BLaER1 treated with 17β-estradiol and CSF1 and Interleukin-3, amounts not matched to agents 10 nM and 100 nM (cell line): ENCODE results near the gene YY1AP1.

ENCODE experiments used
- H3K27ac ChIP-seq, 11 experiments: shearing (Covaris generic); formaldehyde crosslinking; 2 replicates each; pipeline ENCODE4 v1.8.1; 2022
- H3K27me3 ChIP-seq, 11 experiments: shearing (Covaris generic); formaldehyde crosslinking; 2 replicates each; pipeline ENCODE4 v1.8.1; 2022
- H3K36me3 ChIP-seq, 11 experiments: shearing (Covaris generic); formaldehyde crosslinking; 2 replicates each; pipeline ENCODE4 v1.8.1; 2022
- H3K4me1 ChIP-seq, 10 experiments: shearing (Covaris generic); formaldehyde crosslinking; 2 replicates each; pipeline ENCODE4 v1.8.1; 2022
- H3K4me2 ChIP-seq, 11 experiments: shearing (Covaris generic); formaldehyde crosslinking; 2 replicates each; pipeline ENCODE4 v1.8.1; 2022
- H3K4me3 ChIP-seq, 10 experiments: shearing (Covaris generic); formaldehyde crosslinking; 2 replicates each; pipeline ENCODE4 v1.8.1; 2022
- H3K9ac ChIP-seq, 11 experiments: shearing (Covaris generic); formaldehyde crosslinking; 2 replicates each; pipeline ENCODE4 v1.8.1; 2022
- H3K9me3 ChIP-seq, 11 experiments: shearing (Covaris generic); formaldehyde crosslinking; replicated peaks in 1 of 11; 2 replicates each; pipeline ENCODE4 v1.8.1; 2022
- H4K20me1 ChIP-seq, 11 experiments: shearing (Covaris generic); formaldehyde crosslinking; 2 replicates each; pipeline ENCODE4 v1.8.1; 2022
- Cebpa-rat ChIP-seq, 11 experiments: shearing (Covaris generic); IDR thresholded peaks; 2 replicates each; pipeline ENCODE4 v1.8.1; 2022

The YY1AP1 gene

GRCh38 chr1:155609515-155610256 lies 78.9 kb downstream of the YY1AP1 start, which contains the start of gene MSTO1:
Gene MSTO1, plus strand, starts transcription at chr1:155610218. Its CDS starts 31 bp downstream, at chr1:155610249.
- Histone ChIP-seq H4K20me1 (no peaks in the 10 kb centered on the region), H3K27me3 (no peaks in the 10 kb centered on the region), H3K36me3 (peaks cover 13 to 21% (median 15%) of the 10 kb centered on the region in 11 experiments), H3K27ac (peak within 1 kb of the TSS; percentile 47 to 88 (median 84); a peak in 21 of 22 replicates), H3K4me1 (peaks cover 0 to 4% (median 0%) of the 10 kb centered on the region in 10 experiments; a peak in 3 of 20 replicates), H3K9me3 (no peaks in the 10 kb centered on the region), H3K4me2 (peak within 1 kb of the TSS; percentile 61 to 81 (median 67)), H3K4me3 (peak within 1 kb of the TSS; percentile 60 to 74 (median 64)), H3K9ac (peak within 1 kb of the TSS; percentile 76 to 88 (median 83))
- no peak for TF ChIP-seq Cebpa-rat (IDR thresholded peaks at IDR 0.05)
